Cerebellar nuclear complex (tissue), 1 donor: ENCODE results near the gene EHD4.

Experiments
- DNase-seq, 2 experiments: peaks; one replicate each; lab custom pipeline; 2025; lab: John Stamatoyannopoulos, UW

EHD4 gene

DNA sequence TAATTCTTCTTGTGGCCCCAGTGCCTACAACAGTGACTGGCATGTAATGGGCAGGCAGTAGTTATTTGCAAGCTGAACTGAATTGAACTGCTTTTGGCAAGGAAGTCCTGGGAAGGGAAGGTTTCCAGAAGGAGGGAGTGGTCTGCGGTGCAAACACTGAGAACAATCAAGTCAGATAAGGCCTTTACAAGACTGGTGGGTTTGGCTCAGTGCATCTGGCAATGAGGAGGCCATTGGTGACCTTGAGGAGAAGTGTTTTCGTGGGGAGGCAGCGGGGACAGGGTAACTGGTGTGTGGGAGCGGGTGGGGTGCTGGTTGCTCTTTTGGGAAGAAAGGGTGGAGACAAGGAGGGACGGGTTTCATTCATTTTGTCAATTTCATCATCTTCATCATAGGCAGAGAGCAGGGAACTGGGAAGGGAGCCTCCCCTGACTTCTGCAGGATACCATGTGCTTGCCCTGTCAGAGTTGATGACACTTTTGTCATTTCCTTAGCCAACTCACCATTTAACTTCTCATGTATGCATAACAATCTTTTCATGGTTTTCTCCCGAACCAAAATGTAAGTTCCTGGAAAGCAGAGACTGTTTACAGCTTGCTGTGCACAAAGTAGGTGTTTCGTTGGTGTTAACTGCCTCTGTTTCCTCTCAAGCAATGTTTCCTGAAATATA, 8.4 kb upstream of the EHD4 start:
- DNase-seq = no peak

DNA sequence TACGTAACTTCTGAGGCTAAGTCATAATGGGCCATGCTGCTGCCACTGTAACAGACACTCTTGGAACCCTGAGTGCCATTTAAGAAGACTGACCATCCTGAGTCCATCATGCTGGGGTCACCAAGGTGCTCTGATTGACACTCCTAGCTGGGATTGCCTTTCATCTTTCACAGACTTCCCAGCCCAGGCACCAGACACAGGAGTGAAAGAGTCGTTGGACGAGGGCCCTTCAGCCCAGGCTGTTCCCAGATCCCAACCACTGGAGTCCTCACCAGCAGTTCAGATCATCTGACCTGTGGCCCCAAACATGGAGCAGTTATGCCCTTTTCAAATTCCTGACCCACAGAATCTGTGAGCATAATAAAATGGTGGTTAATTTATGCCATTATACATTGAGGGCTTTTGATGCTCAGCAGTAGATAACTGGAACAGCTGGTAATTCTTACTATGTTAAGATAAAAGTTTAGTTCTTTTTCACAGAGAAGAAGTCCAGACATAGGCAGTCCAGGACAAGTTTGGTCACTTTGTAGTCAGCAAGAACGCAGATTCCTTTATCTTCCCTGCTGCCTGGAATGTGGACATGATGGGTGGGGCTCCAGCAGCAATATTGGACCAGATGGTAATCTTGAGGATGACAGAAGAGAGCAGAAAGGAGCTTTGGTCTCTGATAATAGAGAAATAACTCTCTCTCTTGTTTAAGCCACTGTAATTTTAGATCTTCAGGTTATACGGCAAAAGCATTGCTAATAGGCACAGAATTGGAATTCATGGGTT, 7.3 kb upstream of the EHD4 start:
- DNase-seq = no peak

DNA sequence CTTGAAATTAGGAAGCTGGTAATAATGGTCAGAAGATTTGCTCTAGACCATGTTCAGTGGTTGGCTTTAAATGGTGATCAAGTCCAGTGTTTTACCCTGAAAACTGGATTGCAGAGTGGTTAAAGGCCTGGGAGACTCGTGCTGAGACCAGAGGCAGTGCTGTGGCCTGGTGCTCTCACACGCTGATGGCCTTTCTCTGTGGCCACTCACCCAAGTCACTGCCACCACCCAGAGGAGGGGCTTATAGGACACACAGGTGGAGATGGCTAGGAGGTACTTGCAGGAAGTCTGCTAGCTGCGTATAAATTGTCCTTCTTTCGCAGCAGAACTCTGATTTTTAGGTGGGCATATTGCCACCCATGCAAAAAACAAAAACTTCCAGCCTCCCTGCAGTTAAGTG, 6.2 kb upstream of the EHD4 start:
- DNase-seq = no peak

DNA sequence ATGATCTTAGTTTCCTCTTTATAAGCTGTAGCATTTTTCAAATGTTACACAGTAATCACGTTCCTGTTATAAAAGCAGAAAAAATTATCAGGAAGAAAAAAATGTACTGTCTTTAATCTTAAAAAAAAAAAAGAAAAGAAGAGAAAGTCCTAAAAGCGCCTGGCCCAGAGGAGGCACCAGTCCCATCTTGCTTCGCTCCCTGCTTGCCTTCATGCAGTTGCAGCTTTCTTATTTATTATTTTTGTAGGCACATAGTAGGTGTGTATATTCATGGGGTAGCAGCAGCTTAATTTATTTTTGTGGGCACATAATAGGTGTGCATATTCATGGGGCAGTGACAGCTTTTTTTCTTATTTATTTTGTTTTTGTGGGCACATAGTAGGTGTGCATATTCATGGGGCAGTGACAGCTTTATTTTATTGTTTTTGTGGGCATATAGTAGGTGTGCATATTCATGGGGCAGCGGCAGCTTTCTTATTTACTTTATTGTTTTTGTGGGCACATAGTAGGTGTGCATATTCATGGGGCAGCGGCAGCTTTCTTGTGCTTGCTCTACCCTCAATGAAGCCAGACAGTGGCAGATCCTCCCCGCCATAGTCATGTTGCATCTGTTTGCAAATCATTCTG, 5.5 kb upstream of the EHD4 start:
- DNase-seq = no peak

DNA sequence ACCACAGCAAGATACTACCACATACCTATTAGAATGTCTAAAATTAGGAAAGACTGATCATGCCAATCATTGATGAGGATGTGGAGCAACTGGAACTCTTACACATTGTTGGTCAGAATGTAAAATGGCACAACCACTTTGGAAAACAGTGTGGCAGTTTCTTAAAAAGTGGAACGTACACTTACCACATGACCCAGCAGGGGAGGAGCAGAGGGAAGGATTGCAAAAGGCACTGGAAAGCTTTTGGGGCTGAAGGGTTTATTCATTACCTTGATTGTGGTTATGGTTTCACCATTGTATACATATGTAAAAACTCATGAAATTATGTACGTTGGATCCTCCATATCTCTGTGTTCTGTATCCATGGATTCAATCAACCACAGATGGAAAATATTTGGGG, 3.3 kb upstream of the EHD4 start:
- DNase-seq = no peak

DNA sequence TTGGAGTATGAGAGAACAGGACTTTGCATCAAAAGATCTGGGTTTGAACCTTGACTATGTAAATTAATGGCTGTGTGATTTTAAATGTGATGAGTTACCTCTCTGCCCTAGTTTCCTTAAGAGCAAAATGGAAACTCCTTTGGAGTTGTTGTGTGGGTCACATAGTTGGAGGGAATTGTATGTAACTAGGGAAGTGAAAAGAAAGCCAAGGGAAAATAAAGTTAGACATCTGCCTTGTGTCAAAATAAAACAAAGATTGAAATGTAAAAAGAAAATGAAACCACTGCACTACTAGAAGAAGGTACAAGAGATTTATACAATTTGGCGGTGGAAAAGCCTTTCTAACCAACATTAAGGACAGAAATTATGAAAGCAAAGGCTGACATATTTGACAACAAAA, 1.7 kb upstream of the EHD4 start:
- DNase-seq = no peak

DNA sequence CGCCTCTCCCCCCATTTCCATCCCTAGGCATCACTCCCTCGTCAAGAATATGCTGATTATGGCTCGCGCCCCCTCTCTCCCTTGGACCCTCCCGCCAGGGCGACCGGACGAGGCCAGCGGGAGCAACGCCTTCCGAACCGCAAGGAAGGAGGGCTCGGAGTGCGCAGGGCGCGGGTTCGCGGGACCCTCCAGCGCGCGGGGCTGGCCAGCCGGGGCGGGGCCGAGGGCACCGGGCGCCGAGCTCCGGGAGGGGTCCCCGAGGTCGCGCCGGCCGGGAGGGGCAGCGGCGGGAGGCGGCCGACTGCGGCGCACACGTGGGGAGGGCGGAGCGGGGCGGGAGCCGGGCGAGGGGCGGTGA, 483 bp downstream of the EHD4 start:
- DNase-seq = no peak

DNA sequence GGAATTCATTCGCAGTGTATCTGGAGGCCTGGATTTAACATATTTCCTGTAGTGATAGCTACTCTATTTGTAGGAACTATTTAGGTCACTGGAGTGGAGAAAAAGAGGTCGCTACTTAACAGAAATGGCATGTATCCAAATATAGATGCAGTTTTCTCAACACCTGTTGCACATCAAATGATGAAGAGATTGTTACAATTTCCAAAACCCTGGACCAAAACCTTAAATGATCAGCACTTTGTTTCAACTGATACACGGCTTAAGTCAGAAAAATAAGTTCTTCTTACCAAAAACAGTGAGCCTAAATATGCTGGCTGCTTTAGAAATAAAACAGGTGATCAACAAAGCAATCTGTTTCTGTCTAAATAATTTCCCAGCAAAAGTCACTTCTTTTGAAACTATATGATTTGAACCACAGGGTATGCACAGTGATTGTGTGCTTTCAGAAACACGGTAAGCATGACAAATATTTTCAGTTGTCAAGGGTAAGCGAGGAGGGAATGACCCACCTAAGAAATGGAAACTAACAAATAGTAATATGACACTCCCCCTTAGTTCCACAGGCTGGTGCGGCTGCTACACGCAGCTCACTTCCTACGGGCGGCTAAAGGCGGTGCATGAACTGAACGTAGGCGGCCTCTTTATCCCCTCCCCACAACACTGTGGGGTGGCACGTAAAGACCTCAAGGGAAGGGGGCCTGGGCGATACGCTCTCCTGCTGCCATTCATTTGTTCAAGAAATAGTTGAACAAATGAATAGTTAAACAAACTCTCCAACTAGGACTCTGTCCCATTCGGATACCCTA, 1.1 kb downstream of the EHD4 start:
- no peak for DNase-seq

DNA sequence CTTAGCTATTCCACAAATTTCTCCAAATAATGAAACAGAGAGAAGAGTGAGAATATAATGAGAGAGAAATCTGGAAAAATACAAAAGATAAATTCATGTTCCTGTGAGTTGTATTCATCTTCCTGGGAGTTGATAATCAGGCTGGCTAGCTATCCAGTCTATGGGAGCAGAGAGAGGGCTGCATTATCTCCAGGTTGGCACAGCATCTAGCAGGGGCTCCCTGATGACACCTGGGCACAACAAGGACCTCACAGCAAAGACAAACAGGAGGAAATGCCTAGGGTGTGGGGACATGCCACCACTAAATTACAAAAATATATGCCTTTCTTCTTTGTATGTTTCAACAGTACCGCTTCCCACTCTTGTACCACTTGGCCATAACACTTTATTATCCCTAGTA, 1.9 kb downstream of the EHD4 start:
- no peak for DNase-seq

DNA sequence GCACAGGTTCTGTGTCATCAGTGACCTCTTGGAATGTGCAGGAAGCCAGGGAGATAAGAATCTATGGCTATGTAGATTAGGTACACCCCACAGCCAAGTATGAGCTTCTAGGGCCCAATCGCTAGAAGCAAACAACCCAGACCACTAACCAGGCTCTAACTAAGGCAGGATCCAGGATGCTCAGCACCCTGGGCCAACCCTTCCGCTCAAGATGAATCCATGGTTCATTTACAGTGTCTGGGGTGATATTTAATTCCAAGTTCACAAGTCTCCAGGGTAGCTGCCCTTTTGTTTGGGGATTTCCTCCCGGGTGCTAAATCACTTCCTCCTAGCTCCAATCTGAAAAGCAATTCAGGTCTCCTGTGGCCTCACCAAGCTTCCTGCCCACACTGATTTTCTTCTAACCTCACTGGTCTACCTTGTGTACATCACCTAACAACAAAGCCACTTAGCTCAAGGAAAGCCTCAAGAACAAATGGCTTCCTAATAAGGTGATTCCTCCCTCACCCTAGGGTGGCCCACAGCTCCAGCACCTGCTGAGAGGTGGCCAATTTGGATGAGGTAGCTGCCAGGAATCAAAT, 2.4 kb downstream of the EHD4 start:
- DNase-seq = no peak

DNA sequence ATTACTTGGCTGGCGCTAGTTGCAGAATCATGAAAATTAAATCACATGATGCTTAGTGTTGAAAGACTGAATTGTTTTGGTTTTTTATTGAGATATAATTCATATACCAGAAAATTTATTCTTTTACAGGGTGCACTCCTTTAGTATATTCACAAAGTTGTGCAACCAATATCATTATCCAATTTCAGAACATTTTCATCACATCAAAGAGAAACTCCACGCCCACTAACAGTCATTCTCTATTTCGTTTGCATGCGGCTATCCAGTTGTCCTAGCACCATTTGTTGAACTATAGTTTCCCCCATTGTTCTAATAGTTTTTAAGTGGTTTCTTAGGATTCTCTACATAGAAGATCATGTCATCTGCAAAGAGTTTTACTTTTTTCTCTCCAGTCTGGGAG, 3.7 kb downstream of the EHD4 start:
- no peak for DNase-seq

DNA sequence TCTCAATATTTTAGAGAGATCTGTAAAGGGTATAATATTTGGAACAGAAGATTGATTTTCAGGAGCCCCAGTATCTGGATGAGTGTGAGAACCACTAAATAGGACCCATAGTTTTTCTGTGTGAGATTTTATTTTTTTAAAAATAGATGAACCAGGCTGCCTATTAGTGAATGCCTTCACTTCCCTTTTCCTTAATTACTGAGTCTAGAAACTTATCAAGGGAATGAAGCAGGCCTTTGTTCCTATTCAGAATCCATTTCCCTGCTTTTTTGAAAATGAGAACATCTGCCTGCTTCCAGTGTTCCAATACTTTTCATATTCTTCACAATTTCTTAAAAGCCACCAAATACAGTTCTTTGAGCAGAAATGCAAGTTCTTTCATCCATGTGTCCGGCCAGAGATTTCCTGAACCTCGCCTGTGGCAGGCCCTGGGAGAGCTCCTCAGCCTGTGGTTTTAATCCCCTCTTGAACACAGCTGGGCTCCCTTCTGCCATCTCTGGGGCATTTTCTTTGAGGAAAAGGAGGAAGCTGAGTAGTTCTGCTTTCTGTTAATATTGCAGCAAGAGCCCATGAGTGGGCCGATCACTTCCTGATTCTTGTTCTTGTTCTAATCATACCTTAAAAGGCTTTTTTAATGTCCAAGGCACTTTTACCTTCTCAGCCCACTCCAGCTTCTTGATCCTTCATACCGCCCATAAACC, 4.7 kb downstream of the EHD4 start:
- no peak for DNase-seq

DNA sequence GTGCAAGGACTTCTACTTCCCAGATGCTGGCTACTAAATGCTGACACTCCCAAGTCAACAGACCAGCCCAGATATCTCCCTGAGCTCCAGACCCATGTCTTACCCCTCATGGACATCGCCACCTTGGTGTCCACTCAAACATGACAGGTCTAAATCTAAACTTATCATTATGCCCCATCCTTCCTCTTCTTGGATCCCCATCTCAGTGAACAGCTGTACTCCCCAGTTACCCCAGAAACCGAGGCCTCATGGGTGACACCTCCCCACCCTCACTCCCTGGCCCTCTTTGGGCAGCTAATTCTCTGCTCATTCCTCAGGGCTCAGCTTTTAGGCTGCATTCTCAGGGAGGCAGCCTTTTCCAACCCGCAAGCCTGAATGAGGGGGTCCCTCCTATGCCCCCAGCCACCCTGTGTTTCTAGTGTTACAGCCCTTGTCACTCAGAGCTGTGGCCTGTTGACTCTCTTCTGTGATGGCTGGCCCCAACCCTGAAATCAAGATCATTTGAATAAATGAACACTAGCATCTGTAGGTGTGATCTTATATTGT, 5.4 kb downstream of the EHD4 start:
- no peak for DNase-seq

DNA sequence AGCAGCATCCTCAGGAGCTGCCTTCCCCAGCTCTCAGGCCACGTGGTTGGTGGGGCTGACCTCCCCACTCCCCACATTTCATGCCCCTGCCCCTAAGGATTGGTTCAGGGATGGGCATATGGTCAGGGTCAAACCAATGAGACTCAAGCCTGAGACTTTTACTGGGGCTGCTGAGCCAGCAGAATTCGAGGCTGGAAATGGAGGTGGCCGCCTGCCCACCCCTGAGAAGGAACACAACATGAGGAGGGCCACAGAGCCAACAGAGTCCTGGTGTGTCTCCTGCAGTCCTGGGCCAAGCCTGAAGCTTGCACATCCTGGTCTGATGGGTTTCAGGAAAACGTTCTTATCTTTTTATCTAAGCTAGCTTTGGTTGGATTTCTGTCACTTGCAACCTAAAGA, 5.9 kb downstream of the EHD4 start:
- DNase-seq = no peak

DNA sequence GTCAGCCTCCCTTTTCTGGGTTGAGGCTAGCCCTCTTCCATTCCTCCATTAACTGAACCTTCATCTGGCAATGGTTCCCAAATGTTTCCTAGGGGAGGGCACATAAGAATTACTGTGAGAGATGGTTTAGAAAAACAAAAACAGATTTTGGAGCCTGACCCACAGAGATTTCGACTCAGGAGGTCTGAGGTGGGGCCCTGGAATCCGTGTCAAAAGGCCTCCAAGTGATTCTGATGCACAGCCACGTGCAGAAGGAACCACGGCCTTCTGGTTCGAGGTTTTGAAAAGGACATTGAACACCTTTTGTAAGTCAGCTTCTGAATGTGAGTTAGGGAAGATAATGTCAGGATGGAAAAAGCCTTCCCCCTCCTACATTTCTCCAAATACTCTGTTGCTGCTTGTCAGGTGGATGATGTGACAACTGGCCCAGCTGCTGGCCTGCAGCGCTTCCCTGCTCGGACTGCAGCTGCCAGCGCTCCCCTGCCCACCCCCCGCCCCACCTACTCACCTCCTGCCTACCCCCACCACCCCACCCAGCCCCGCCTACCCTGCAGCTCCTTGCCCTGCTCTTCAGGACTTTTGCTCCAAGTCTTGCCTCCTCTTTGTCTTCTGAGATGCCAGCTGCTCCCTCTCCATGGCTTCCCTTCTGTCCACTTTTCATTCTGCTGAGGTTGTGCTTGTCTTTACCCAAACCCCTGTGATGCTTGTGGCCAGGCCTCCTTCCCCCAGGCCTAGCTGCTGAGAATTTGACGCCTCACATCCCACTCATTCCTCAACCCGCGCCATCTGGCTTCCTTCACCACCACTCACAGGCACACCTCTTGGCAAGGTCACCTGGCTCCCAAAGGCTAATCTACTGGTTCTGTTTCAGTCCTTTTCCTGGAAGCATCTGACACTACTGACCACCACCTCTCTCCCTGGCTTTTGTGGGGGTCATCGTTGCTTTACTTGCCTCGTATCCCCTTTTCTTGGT, 6.6 kb downstream of the EHD4 start:
- no peak for DNase-seq

DNA sequence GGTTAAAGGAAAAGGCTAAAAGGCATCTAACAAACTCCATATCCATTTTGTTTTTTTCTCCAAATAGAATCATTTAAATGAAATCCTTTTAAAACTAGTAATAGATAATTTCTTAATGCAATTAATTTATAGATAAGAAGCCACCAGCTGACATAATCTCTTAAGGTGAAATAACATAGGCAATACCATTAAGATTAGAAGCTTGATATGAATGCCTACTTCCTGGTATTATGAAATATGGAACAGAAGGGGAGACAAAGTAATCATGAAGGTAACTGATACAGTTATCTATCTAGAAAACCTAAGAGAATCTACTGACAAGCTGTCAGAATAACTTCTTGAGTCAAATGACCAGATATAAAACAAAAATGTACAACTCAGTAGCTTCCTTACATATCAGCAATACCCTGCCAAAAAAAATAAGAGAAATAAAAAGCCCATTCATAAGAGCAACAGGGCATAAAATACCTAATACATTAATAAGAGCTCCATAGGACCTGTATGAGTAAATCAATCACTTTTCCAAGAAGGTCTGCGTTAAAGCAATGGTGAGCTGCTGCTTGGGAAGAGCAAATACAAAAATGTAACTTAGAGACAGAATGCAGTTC, 10.7 kb downstream of the EHD4 start:
- no peak for DNase-seq

DNA sequence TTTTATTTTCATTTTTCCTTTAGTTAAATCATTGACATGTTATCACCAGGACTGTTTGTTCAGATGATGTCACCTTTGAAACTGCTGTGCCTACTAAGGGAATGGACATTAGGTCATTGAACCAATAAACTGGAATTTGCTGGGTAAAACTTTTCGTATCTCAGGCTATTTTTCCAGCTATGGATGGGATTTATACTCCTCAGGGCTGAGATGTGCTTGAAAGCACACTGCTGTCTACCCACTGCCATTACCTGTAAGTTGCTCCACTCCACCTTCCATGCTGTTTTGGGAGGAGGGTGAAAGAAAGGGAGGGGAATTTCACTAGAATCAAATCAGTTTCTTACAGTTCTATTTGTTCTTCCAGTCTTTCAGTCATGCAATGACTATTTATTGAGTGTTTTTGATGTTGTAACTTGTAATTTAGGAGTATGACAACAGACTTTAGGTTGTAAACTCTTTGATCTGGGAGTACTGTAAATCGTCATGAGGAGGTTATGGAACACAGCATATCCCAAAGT, 11.3 kb downstream of the EHD4 start:
- no peak for DNase-seq

DNA sequence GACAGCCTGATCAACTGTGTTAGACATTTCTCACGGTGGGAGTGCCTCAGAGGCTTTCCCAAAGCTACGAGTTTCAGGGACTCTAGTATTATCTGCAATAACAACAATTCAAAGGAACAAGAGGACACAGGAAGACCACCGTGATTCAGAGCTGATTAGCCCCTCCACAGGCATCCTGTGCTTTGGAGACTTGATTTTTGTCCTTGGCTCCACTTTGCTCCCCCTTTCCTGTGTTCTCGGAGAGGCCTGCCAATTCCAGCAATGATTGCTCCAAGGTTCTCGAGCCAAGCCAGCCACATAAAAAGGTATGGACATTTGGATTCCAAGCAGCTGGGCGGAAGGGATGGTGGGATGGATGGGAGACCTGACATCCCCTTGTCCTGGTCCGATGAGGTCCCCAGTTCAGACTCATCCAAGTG, 14.3 kb downstream of the EHD4 start:
- no peak for DNase-seq
